Gastroesophageal sphincter (tissue), 4 donors: ENCODE measurements around the gene PSMG4. TPM values are rescaled to one million over a fixed set of nuclear protein-coding genes. Genes with fewer than 3 reads are reported as not detected.

ENCODE experiments used
- ATAC-seq: fragments of 150-250 bp; one replicate; pipeline ENCODE4 v1.9.1; 2016; ENCODE audit warnings: mild to moderate bottlenecking, moderate library complexity
- H3K27ac ChIP-seq, 4 donors: fragments of 200-600 bp; sonication (generic) in 3 of 4; 1 replicate in 3 of 4; 2 replicates in 1 of 4; pipeline ENCODE4 v1.5.1; 2016 to 2019
- H3K27me3 ChIP-seq: fragments of 200-600 bp; sonication (generic); one replicate; pipeline ENCODE4 v1.5.1; 2019
- H3K36me3 ChIP-seq, 2 donors: fragments of 200-600 bp; sonication (generic); one replicate each; pipeline ENCODE4 v1.5.1; 2019; ENCODE audit warnings: control low read depth in 1 of 2
- H3K4me1 ChIP-seq, 3 donors: fragments of 200-600 bp; sonication (generic); 1 replicate in 2 of 3; 2 replicates in 1 of 3; pipeline ENCODE4 v1.5.1; 2016 to 2019; ENCODE audit warnings: control low read depth in 2 of 3
- H3K4me3 ChIP-seq, 2 donors: fragments of 200-600 bp; sonication (generic); one replicate each; pipeline ENCODE4 v1.5.1; 2019; ENCODE audit warnings: mild to moderate bottlenecking in 1 of 2, moderate library complexity in 1 of 2
- H3K9me3 ChIP-seq, 3 donors: fragments of 200-600 bp; sonication (generic); one replicate each; pipeline ENCODE4 v1.5.1; 2017 to 2019; ENCODE audit warnings: control low read depth in 2 of 3
- CTCF ChIP-seq, 4 experiments: fragments of 200-600 bp in 2 of 4; fragments of 450-650 bp in 2 of 4; sonication (generic) in 1 of 4; IDR thresholded peaks; one replicate each; pipeline ENCODE4 v1.5.1; 2017 to 2019; ENCODE audit warnings: antibody characterized with exemption in 4 of 4, mild to moderate bottlenecking in 2 of 4, moderate library complexity in 2 of 4
- EP300 ChIP-seq: sonication (generic); formaldehyde crosslinking; IDR thresholded peaks from one replicate; pipeline ENCODE4 v1.6.1; 2017; ENCODE audit warnings: antibody characterized with exemption, mild to moderate bottlenecking
- POLR2A ChIP-seq, 2 donors: fragments of 450-650 bp; IDR thresholded peaks; one replicate each; pipeline ENCODE4 v1.6.1; 2017; ENCODE audit warnings: antibody characterized with exemption in 2 of 2, mild to moderate bottlenecking in 2 of 2, moderate library complexity in 1 of 2
- POLR2AphosphoS5 ChIP-seq: sonication (generic); formaldehyde crosslinking; IDR thresholded peaks from one replicate; pipeline ENCODE4 v1.6.1; 2017; ENCODE audit warnings: antibody characterized with exemption
- WGBS, 2 donors: methylation state at CpG; one replicate each; pipeline ENCODE4 v1.1.5; 2018; ENCODE audit warnings: low coverage in 1 of 2; 5-methylcytosine and 5-hydroxymethylcytosine counted together
- total RNA-seq, 4 donors: library from RNA; depleted of rRNA; stranded (reverse); fragments of >200 nt; gene quantifications; one replicate each; pipeline ENCODE4 v1.1.0, GENCODE V29; 2016

PSMG4 gene, protein sequence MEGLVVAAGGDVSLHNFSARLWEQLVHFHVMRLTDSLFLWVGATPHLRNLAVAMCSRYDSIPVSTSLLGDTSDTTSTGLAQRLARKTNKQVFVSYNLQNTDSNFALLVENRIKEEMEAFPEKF
- total RNA-seq, result 10 to 100 TPM; 23.6 to 37.8 (median 29.5) TPM

DNA sequence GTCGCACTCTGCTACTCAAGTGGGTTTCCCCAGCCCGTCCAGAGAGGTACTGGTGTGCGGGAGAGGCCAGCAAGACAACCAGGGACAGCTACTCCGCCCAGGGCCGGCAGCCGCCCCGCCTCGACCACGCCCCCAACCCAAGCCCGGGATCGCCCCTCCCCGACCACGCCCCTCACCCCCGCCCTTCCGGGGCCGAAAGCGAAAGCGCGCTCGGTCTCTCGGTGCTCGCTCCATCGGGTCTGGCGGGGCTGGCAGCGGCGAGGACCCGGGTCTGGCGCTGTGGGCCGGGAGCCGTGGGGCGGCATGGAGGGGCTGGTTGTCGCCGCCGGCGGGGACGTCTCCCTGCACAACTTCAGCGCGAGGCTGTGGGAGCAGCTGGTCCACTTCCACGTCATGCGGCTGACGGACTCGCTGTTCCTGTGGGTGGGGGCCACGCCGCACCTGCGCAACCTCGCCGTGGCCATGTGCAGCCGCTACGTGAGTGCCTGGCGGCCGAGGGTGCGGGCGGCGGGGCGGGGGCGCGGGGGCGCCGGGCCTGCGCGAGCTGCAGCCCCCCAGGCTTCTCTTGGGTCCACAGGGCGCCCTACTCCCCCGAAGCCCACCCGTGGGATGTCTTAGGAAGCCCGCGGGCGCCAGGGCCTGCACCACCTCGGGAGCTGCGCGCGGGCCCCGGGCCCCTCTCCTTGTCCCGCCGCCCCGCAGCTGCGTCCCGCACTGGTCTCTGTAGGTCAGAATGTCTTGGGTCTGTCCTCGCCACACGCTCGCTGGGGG, at the start of gene PSMG4:
Gene PSMG4, plus strand, starts transcription at position 228 of the 771 bp plus-strand sequence. Its CDS starts 76 bp downstream, at position 304.
- ATAC-seq, result peak; percentile 97
- no peaks in the 10 kb centered on the region for H3K27me3 ChIP-seq
- no peaks in the 10 kb centered on the region for H3K9me3 ChIP-seq
- TF ChIP-seq POLR2A (IDR thresholded peaks at IDR 0.05) (peak; percentile 63 to 66), POLR2AphosphoS5 (peak; percentile 89), EP300 (no peak)
- 0% methylated on average over 2 of the region's 80 CpGs; no CpG with 5 or more reads in 1 of the 2 donors for WGBS, 2 donors
- peak within 1 kb of the TSS; percentile 73 to 99 for H3K4me3 ChIP-seq
- peaks cover 0 to 9% of the 10 kb centered on the region in 2 donors for H3K36me3 ChIP-seq
- H3K27ac ChIP-seq, result peak within 1 kb of the TSS; percentile 18 to 88 (median 82)
- peaks cover 0 to 47% (median 20%) of the 10 kb centered on the region in 3 donors for H3K4me1 ChIP-seq

GRCh38 chr6:3209114-3210023, 49.4 kb upstream of the PSMG4 start:
- peaks cover 0 to 31% (median 5%) of the 10 kb centered on the region in 3 donors for H3K4me1 ChIP-seq
- peak; percentile 61 for ATAC-seq
- H3K4me3 ChIP-seq, result no peak overlapping the region
- no peaks in the 10 kb centered on the region for H3K36me3 ChIP-seq
- TF ChIP-seq POLR2A (IDR thresholded peaks at IDR 0.05), result no peak
- no peak for TF ChIP-seq EP300
- TF ChIP-seq POLR2AphosphoS5, result peak; percentile 7
- peak in 1 of 4 experiments; percentile 25 for TF ChIP-seq CTCF (IDR thresholded peaks at IDR 0.05)
- H3K9me3 ChIP-seq, result no peaks in the 10 kb centered on the region
- 50 to 53% methylated on average over 2 to 10 of the region's 17 CpGs for WGBS, 2 donors
- H3K27me3 ChIP-seq, result no peaks in the 10 kb centered on the region
- peak overlapping the region in 2 of 4 donors; percentile 7 to 75 for H3K27ac ChIP-seq

- 50 to 66% methylated on average over 1 to 7 of the region's 9 CpGs for WGBS, 2 donors
- Histone ChIP-seq H3K4me1 (peaks cover 0 to 31% (median 5%) of the 10 kb centered on the region in 3 donors), H3K27me3 (no peaks in the 10 kb centered on the region), H3K9me3 (no peaks in the 10 kb centered on the region), H3K4me3 (no peak overlapping the region), H3K27ac (peak overlapping the region in 1 of 4 donors; percentile 75), H3K36me3 (no peaks in the 10 kb centered on the region)
- no peak for TF ChIP-seq CTCF (IDR thresholded peaks at IDR 0.05)
- TF ChIP-seq POLR2A (IDR thresholded peaks at IDR 0.05), result no peak
- no peak for TF ChIP-seq EP300
- TF ChIP-seq POLR2AphosphoS5, result no peak
- ATAC-seq, result no peak
Observed at GRCh38 chr6:3210024-3210610, 48.6 kb upstream of the PSMG4 start.

DNA sequence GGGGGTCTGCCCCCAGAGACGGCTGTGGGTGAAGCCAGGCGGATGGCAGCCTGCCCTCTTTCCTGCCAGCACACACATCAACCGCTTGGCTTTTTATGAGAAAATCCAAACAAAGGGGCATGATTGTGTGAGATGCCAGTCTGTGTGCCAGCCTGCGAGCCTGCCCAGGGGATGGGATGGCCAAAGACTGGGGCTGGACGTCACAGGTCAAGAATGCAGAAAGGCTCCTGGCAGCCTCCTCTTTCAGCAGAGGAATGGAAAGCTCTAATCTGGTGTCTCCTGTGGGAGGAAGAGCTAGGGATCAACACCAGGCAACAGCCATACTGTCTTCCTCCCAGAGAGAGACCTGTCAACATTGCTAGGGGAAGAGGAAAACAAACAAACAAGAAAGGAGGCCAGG, 47.1 kb upstream of the PSMG4 start:
- 20 to 39% methylated on average over 1 to 2 of the region's 5 CpGs for WGBS, 2 donors
- Histone ChIP-seq H3K4me3 (no peak overlapping the region), H3K9me3 (no peaks in the 10 kb centered on the region), H3K27me3 (no peaks in the 10 kb centered on the region), H3K27ac (peak overlapping the region; percentile 18 to 78 (median 74)), H3K36me3 (no peaks in the 10 kb centered on the region), H3K4me1 (peaks cover 0 to 31% (median 5%) of the 10 kb centered on the region in 3 donors)
- no peak for TF ChIP-seq CTCF (IDR thresholded peaks at IDR 0.05)
- TF ChIP-seq POLR2A (IDR thresholded peaks at IDR 0.05), result no peak
- no peak for TF ChIP-seq EP300
- TF ChIP-seq POLR2AphosphoS5, result no peak
- peak; percentile 75 for ATAC-seq
